SK-N-SH treated with all-trans-retinoic acid at 6 μM for 48 hours (cell line): ENCODE results near the gene NUMB.

ENCODE experiments used
- ATAC-seq: fragments of 200-7000 bp; cut with Tn5 transposase; 3 replicates; pipeline ENCODE4 v1.9.1; 2020; ENCODE audit warnings: mild to moderate bottlenecking, moderate library complexity
- ARNTL ChIP-seq: fragments of 450-650 bp; formaldehyde crosslinking; IDR thresholded peaks from 2 replicates; pipeline ENCODE4 v1.5.0; 2020; ENCODE audit warnings: low read depth, mild to moderate bottlenecking, moderate library complexity, borderline replicate concordance
- BACH2 ChIP-seq: fragments of 250-450 bp; sonication (Bioruptor Pico); IDR thresholded peaks from 2 replicates; pipeline ENCODE4 v1.9.0; 2021; ENCODE audit warnings: mild to moderate bottlenecking, borderline replicate concordance
- CREB5 ChIP-seq: fragments of 250-450 bp; sonication (Bioruptor Pico); IDR thresholded peaks from 2 replicates; pipeline ENCODE4 v1.5.1; 2020; ENCODE audit warnings: low read depth, mild to moderate bottlenecking, moderate library complexity
- CSDC2 ChIP-seq: fragments of 250-450 bp; sonication (Bioruptor Pico); IDR thresholded peaks from 2 replicates; pipeline ENCODE4 v1.5.0; 2020; ENCODE audit warnings: mild to moderate bottlenecking, moderate library complexity
- CSRNP3 ChIP-seq: fragments of 250-450 bp; sonication (Bioruptor Pico); IDR thresholded peaks from 2 replicates; pipeline ENCODE4 v1.5.1; 2021; ENCODE audit warnings: mild to moderate bottlenecking, moderate library complexity
- ESRRG ChIP-seq: fragments of 250-450 bp; sonication (Bioruptor Pico); IDR thresholded peaks from 2 replicates; pipeline ENCODE4 v1.6.1; 2021; ENCODE audit warnings: mild to moderate bottlenecking
- GLIS3 ChIP-seq: fragments of 250-450 bp; sonication (Bioruptor Pico); IDR thresholded peaks from 2 replicates; pipeline ENCODE4 v1.5.0; 2020; ENCODE audit warnings: mild to moderate bottlenecking, moderate library complexity
- ISL1 ChIP-seq: fragments of 250-450 bp; sonication (Bioruptor Pico); IDR thresholded peaks from 2 replicates; pipeline ENCODE4 v2.1.2; 2022; ENCODE audit warnings: mild to moderate bottlenecking, moderate library complexity
- OSR1 ChIP-seq: fragments of 250-450 bp; sonication (Bioruptor Pico); IDR thresholded peaks from 2 replicates; pipeline ENCODE4 v1.8.0; 2022; ENCODE audit warnings: moderate library complexity, mild to moderate bottlenecking, inconsistent platforms
- PATZ1 ChIP-seq: fragments of 250-450 bp; sonication (Bioruptor Pico); IDR thresholded peaks from 2 replicates; pipeline ENCODE4 v1.8.0; 2020; ENCODE audit warnings: mild to moderate bottlenecking, moderate library complexity, borderline replicate concordance
- POU6F1 ChIP-seq: fragments of 250-450 bp; sonication (Bioruptor Pico); IDR thresholded peaks from 2 replicates; pipeline ENCODE4 v1.8.0; 2021; ENCODE audit warnings: low read depth, mild to moderate bottlenecking, moderate library complexity, borderline replicate concordance
- PPARA ChIP-seq: fragments of 250-450 bp; sonication (Bioruptor Pico); IDR thresholded peaks from 2 replicates; pipeline ENCODE4 v1.5.0; 2020; ENCODE audit warnings: mild to moderate bottlenecking, borderline replicate concordance
- RARB ChIP-seq: fragments of 250-450 bp; sonication (Bioruptor Pico); IDR thresholded peaks from 2 replicates; pipeline ENCODE4 v1.8.0; 2021; ENCODE audit warnings: mild to moderate bottlenecking, moderate library complexity
- TCF4 ChIP-seq: fragments of 250-450 bp; sonication (Bioruptor Pico); IDR thresholded peaks from 2 replicates; pipeline ENCODE4 v1.8.0; 2021; ENCODE audit warnings: mild to moderate bottlenecking, moderate library complexity, borderline replicate concordance
- TOX ChIP-seq: fragments of 250-450 bp; sonication (Bioruptor Pico); IDR thresholded peaks from 2 replicates; pipeline ENCODE4 v1.8.0; 2021; ENCODE audit warnings: mild to moderate bottlenecking, moderate library complexity, borderline replicate concordance
- TSHZ2 ChIP-seq: fragments of 250-450 bp; sonication (Bioruptor Pico); IDR thresholded peaks from 2 replicates; pipeline ENCODE4 v1.5.0; 2020; ENCODE audit warnings: mild to moderate bottlenecking, moderate library complexity
- ZC3H10 ChIP-seq: fragments of 250-450 bp; sonication (Bioruptor Pico); IDR thresholded peaks from 2 replicates; pipeline ENCODE4 v1.5.1; 2021; ENCODE audit warnings: mild to moderate bottlenecking, moderate library complexity
- ZFP3 ChIP-seq: fragments of 250-450 bp; sonication (Bioruptor Pico); IDR thresholded peaks from 2 replicates; pipeline ENCODE4 v1.5.0; 2020; ENCODE audit warnings: mild to moderate bottlenecking, moderate library complexity
- ZFP30 ChIP-seq: fragments of 450-650 bp; formaldehyde crosslinking; IDR thresholded peaks from 2 replicates; pipeline ENCODE4 v1.5.0; 2022; ENCODE audit warnings: mild to moderate bottlenecking, moderate library complexity
- ZNF70 ChIP-seq: fragments of 450-650 bp; formaldehyde crosslinking; IDR thresholded peaks from 2 replicates; pipeline ENCODE4 v1.5.0; 2020; ENCODE audit warnings: mild to moderate bottlenecking, moderate library complexity
- ZNF8 ChIP-seq: fragments of 450-650 bp; formaldehyde crosslinking; IDR thresholded peaks from 2 replicates; pipeline ENCODE4 v1.5.0; 2020; ENCODE audit warnings: mild to moderate bottlenecking, moderate library complexity

The NUMB gene

GRCh38 chr14:73376585-73376984 is 81.8 kb downstream of the NUMB start (continued):
- no peak for TF ChIP-seq RARB (CRISPR knock-in tag)
- no peak for TF ChIP-seq ZFP3 (CRISPR knock-in tag)
- TF ChIP-seq GLIS3 (CRISPR knock-in tag): no peak

- ATAC-seq: peak; percentile 27; the same call in 1 of the 3 replicates
- TF ChIP-seq OSR1 (CRISPR knock-in tag) (no peak), ARNTL (CRISPR knock-in tag) (no peak), ESRRG (CRISPR knock-in tag) (no peak), PPARA (CRISPR knock-in tag) (no peak), CSRNP3 (CRISPR knock-in tag) (no peak), BACH2 (CRISPR knock-in tag) (no peak), ZFP30 (no peak), ISL1 (CRISPR knock-in tag) (no peak), ZC3H10 (CRISPR knock-in tag) (no peak), CREB5 (CRISPR knock-in tag) (no peak), TCF4 (CRISPR knock-in tag) (no peak), ZNF70 (CRISPR knock-in tag) (no peak), PATZ1 (CRISPR knock-in tag) (no peak), GLIS3 (CRISPR knock-in tag) (no peak), CSDC2 (no peak)
Measured at GRCh38 chr14:73375861-73376260, 82.5 kb downstream of the NUMB start.

GRCh38 chr14:73374218-73374617 is 84.1 kb downstream of the NUMB start:
- ATAC-seq: no peak

More at GRCh38 chr14:73374218-73374617, 84.1 kb downstream of the NUMB start:
- TF ChIP-seq TCF4 (CRISPR knock-in tag): no peak
- TF ChIP-seq POU6F1 (CRISPR knock-in tag): no peak
- TF ChIP-seq TOX (CRISPR knock-in tag): no peak
- TF ChIP-seq ZNF70 (CRISPR knock-in tag): no peak
- no peak for TF ChIP-seq ZNF8
- no peak for TF ChIP-seq CREB5 (CRISPR knock-in tag)
- no peak for TF ChIP-seq RARB (CRISPR knock-in tag)
- no peak for TF ChIP-seq PATZ1 (CRISPR knock-in tag)
- TF ChIP-seq GLIS3 (CRISPR knock-in tag): no peak
- no peak for TF ChIP-seq ZFP3 (CRISPR knock-in tag)
- TF ChIP-seq ZFP30: no peak
- no peak for TF ChIP-seq ISL1 (CRISPR knock-in tag)
- no peak for TF ChIP-seq ESRRG (CRISPR knock-in tag)
- no peak for TF ChIP-seq PPARA (CRISPR knock-in tag)
- TF ChIP-seq TSHZ2: no peak
